ENCODE results near the gene AGT. TPM values are rescaled to one million over a fixed set of nuclear protein-coding genes. Genes with fewer than 3 reads are reported as not detected.

Gene AGT
- total RNA-seq, 1 experiment from 2014 or later = 1.0 TPM

GRCh38 chr1:230693777-230694176 is 20.1 kb downstream of the AGT start (continued):
- TF ChIP-seq USF2 (CRISPR knock-in tag; IDR thresholded peaks at IDR 0.05) = no peak
- TF ChIP-seq ZNF219 (CRISPR knock-in tag; IDR thresholded peaks at IDR 0.05; ENCODE audit: borderline replicate concordance) = no peak
- TF ChIP-seq ATF3 (CRISPR knock-in tag; conservative IDR thresholded peaks at IDR 0.05) = no peak
- TF ChIP-seq AR (CRISPR knock-in tag; IDR thresholded peaks at IDR 0.05) = no peak
- no peak for TF ChIP-seq RORB (CRISPR knock-in tag; IDR thresholded peaks at IDR 0.05)
- no peak for TF ChIP-seq ZNF317 (CRISPR knock-in tag; IDR thresholded peaks at IDR 0.05; ENCODE audit: borderline replicate concordance, low read depth)
- no peak for TF ChIP-seq ZNF138 (CRISPR knock-in tag; conservative IDR thresholded peaks at IDR 0.05)
- no peak for TF ChIP-seq ATF1 (CRISPR knock-in tag; IDR thresholded peaks at IDR 0.05)
- TF ChIP-seq ZNF281 (CRISPR knock-in tag; IDR thresholded peaks at IDR 0.05) = no peak

GRCh38 chr1:230693221-230693620 is 20.7 kb downstream of the AGT start:
- Mint-ChIP-seq H3K9me3 (no peaks in the 10 kb centered on the region), H3K27me3 (ENCODE audit: low read depth) (no peaks in the 10 kb centered on the region), H3K4me1 (peaks cover 13% of the 10 kb centered on the region), H3K4me3 (no peak overlapping the region), H3K27ac (no peak overlapping the region), H3K36me3 (peaks cover 40% of the 10 kb centered on the region)
- TF ChIP-seq ZNF671 (CRISPR knock-in tag; IDR thresholded peaks at IDR 0.05) = no peak
- TF ChIP-seq JAZF1 (CRISPR knock-in tag; IDR thresholded peaks at IDR 0.05) = no peak
- no peak for TF ChIP-seq PRDM15 (CRISPR knock-in tag; IDR thresholded peaks at IDR 0.05)
- no peak for TF ChIP-seq CTCF (IDR thresholded peaks at IDR 0.05)
- no peak for TF ChIP-seq GABPB1 (CRISPR knock-in tag; IDR thresholded peaks at IDR 0.05)
- no peak for TF ChIP-seq ZSCAN18 (CRISPR knock-in tag; IDR thresholded peaks at IDR 0.05)
- TF ChIP-seq ATF6 (CRISPR knock-in tag; IDR thresholded peaks at IDR 0.05) = no peak
- no peak for TF ChIP-seq ZNF416 (CRISPR knock-in tag; IDR thresholded peaks at IDR 0.05)
- no peak for TF ChIP-seq RELA (CRISPR knock-in tag; IDR thresholded peaks at IDR 0.05; ENCODE audit: borderline replicate concordance)
- TF ChIP-seq ZNF121 (CRISPR knock-in tag; IDR thresholded peaks at IDR 0.05) = no peak
- POLR2A ChIA-PET = no interaction called here
- CTCF ChIA-PET = no interaction called here
- DNase-seq (ENCODE audit: low spot score) (no peak), ATAC-seq (no peak)
